Spleen (tissue), 7 donors: ENCODE measurements around the gene C19orf44.

Experiments used
- CTCF ChIP-seq, 11 experiments: fragments of 200-600 bp in 7 of 11; fragments of 450-650 bp in 4 of 11; sonication (generic) in 4 of 11; IDR thresholded peaks in 8 of 11; conservative IDR thresholded peaks in 3 of 11; 1 replicate in 7 of 11; 2 replicates in 4 of 11; pipeline versions ENCODE4 v1.4.0 to v1.8.0; 2016 to 2021; ENCODE audit warnings: antibody characterized with exemption in 11 of 11, inconsistent platforms in 4 of 11, mild to moderate bottlenecking in 1 of 11
- POLR2A ChIP-seq, 3 donors: fragments of 450-650 bp; IDR thresholded peaks; one replicate each; pipeline ENCODE4 v1.5.1; 2017; ENCODE audit warnings: antibody characterized with exemption in 3 of 3, mild to moderate bottlenecking in 1 of 3
- POLR2AphosphoS5 ChIP-seq, 3 donors: sonication (generic); formaldehyde crosslinking; IDR thresholded peaks; one replicate each; pipeline ENCODE4 v1.5.1; 2017; ENCODE audit warnings: antibody characterized with exemption in 3 of 3
- donor health status: DM: no; HTN: no; CAD: no; lungs with moderate emphysema.
- donor health status: DM: no; HTN: no; CAD: no.
- donor health status: DM: no; HTN: no; CAD: no.

- no peak for TF ChIP-seq POLR2A (IDR thresholded peaks at IDR 0.05)
- TF ChIP-seq CTCF (IDR thresholded peaks at IDR 0.05 in 8 of 11, conservative IDR thresholded peaks at IDR 0.05 in 3 of 11): no peak
- no peak for TF ChIP-seq POLR2AphosphoS5 (IDR thresholded peaks at IDR 0.05)
Observed at GRCh38 chr19:16541526-16542044, 45.4 kb downstream of the C19orf44 start.
